HG03095 (cell line): ENCODE results near the gene PEMT.
A peak's percentile ranks its signal among the peaks of the same experiment; 100 is the strongest.
"Not testable (repeated sequence)": the region's sequence is repeated elsewhere in the genome, so short reads cannot be mapped to it uniquely, and the experiment has no call there.

Source experiments
- ATAC-seq: cut with Tn5 transposase; IDR thresholded peaks from one replicate; pipeline ENCODE4 v1.9.1; 2021; ENCODE audit warnings: moderate library complexity; ENCODE audit not compliant: unreplicated experiment

PEMT gene

DNA sequence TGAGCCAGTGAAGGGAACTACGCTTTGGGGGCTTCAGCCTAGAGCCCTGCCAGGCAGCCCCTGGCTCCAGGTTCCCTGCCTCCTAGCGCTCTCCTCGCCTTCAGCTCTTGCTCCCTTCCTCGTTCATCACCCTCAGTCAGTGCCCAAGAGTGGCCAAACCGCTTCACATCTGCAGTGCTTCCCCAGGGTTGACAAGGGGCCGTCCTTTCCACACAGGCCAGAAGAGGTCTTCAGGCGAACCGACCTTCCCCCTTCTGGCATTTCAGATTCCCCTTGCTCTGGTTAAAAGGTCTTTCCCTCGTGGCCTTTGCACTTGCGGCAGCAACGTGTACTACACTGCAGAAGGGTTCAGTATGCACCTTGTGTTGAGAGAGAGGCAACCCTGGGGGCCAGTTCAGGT lies 99.4 kb downstream of the PEMT start:
- no peak for ATAC-seq

- no peak for ATAC-seq
These were observed 99.9 kb downstream of the PEMT start for GRCh38 chr17:17491546-17491988.

- no peak for ATAC-seq
These were observed 100.5 kb downstream of the PEMT start for GRCh38 chr17:17491031-17491471.

DNA sequence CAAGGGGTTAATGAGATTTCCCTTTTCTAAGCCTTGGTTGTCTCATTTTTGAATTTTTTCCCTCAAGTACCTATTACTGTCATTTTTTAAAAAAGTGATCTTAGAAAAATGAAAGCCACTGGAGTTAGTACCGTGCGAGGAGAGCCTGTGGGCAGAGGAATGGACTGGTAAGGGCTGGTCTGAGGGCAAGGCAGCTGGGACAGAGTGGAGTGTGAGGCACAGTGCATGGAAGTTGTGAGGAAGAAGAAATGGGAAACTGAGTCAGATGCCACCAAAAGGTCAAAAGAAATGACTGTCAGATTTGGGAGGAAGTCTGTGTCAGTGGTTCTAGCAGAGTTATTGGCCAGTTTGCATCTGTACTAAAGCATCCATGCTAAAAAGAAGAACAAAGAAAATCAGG lies 103.5 kb downstream of the PEMT start:
- no peak for ATAC-seq

- ATAC-seq, result not testable (repeated sequence)
These were observed 105.1 kb downstream of the PEMT start for GRCh38 chr17:17486416-17486815.

GRCh38 chr17:17485420-17485819 lies 106.1 kb downstream of the PEMT start:
- ATAC-seq, result no peak

DNA sequence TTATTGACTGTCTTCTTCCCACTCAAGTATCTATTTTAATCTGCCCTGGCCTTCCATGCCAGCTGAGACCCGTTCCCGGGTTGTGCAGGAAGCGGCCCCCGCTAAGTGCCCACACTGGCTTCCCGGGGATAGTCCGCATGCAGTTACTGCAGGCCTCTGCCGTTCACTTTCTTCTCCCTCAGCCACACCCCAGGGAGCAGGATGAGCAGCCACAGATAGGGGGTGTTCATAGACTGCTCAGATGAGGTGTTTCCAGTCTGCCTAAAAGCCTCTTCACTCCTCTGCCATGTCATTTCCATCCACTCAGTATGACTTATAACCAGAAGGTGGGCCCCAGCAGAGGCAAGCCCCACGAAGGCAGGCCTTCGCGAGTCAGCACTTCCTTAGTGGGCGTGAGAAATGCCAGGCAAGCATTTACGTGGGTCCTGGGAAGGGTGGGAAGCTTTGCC lies 107.0 kb downstream of the PEMT start:
- ATAC-seq, result no peak

GRCh38 chr17:17481860-17482259 lies 109.6 kb downstream of the PEMT start:
- ATAC-seq, result no peak

- ATAC-seq, result no peak
These were observed 110.8 kb downstream of the PEMT start for GRCh38 chr17:17480593-17481148.

DNA sequence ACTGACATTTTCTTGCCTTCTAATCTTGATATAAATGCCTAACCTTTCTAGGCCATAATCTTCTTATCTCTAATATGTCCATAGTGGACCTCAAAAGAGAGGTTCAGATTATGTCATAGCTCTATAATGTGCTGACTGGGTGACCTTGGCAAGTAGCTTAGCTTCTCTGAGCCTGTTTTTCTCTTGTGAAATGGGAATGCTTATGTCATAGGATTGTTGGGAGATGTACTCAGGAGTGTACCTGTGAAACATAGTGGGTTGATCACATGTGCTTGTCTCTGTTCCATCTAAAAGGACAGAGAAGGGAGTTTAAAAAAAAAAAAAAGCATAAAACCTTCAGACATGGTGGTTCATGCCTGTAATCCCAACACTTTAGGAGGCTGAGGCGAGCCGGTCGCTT lies 112.3 kb downstream of the PEMT start:
- ATAC-seq, result no peak

DNA sequence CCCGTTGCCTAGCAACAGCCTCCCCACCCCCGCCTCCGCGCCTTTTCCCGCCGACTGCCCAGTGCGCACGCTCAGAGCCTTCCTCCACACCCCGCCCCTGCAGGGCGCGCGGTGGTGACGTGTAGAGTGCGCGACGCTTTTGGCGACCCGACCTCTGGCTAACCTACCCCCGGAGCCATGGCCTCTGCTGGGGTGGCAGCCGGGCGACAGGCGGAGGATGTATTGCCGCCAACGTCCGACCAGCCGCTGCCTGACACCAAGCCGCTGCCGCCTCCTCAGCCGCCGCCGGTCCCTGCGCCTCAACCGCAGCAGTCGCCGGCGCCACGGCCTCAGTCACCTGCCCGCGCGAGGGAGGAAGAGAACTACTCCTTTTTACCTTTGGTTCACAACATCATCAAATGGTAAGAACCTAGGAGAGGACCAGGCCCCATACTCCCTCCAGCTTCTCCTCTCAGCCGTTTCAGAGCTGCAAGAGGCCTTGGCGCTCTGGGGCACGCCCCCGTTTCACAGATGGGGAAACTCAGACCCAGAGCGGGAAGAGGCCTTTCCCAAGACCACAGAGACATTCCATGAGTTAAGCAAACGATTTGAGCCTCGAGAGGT lies 114.5 kb downstream of the PEMT start, which contains the start of gene MED9:
TSS of gene MED9 (plus strand) at position 136 of the 603 bp plus-strand sequence. CDS start at position 178, 42 bp downstream.
- ATAC-seq, result peak; percentile 71

DNA sequence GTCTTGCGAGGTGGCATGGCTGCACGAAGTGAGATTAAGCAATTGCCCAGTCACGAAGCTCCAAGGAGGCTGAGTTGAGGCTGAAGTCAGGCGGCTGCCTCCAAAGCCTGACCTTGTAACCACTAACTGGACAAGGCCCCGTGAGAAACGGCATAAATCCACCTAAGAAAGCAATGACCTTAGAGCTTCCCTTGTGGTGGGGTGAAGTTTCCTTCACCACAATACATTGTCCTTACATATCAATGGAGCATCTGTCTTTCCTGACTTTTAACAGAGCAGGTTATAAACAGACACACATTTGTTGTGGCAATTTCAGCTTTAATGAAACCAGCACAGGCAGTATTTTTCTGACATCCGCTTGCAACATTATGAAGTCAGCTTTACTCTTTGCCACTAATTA lies 117.2 kb downstream of the PEMT start:
- no peak for ATAC-seq

- no peak for ATAC-seq
These were observed 119.1 kb downstream of the PEMT start for GRCh38 chr17:17472333-17472920.

DNA sequence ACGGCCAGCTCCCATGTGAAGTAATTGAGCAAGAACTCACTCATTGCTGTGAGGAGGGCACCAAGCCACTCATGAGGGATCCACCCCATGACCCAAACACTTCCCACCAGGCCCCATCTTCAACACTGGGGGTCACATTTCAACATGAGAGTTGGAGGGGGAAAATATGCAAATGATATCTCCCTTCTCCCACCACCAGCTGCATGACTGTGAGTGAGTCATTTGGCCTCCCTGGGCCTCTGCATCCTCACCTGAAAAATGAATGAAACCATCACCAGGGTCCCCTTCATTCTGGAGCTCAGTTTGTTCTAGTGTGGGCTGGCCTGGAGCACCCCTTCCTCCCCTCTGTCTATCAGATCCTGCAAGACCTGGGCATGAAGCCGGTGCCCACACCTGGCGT lies 121.5 kb downstream of the PEMT start:
- no peak for ATAC-seq

DNA sequence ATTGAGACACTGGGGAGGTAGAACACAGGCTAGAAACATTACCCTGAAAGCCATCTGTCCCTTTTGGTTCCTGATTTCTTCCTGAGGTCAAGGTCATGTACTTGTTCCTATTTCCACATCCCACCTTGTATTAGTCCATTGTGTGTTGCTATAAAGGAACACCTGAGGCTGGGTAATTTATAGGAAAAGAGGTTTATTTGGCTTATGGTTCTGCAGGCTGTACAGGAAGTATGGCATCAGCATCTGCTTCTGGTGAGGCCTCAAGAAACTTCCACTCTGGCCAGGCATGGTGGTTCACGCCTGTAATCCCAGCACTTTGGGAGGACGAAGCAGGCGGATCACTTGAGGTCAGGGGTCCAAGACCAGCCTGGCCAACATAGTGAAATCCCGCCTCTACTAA lies 122.2 kb downstream of the PEMT start:
- ATAC-seq, result no peak

DNA sequence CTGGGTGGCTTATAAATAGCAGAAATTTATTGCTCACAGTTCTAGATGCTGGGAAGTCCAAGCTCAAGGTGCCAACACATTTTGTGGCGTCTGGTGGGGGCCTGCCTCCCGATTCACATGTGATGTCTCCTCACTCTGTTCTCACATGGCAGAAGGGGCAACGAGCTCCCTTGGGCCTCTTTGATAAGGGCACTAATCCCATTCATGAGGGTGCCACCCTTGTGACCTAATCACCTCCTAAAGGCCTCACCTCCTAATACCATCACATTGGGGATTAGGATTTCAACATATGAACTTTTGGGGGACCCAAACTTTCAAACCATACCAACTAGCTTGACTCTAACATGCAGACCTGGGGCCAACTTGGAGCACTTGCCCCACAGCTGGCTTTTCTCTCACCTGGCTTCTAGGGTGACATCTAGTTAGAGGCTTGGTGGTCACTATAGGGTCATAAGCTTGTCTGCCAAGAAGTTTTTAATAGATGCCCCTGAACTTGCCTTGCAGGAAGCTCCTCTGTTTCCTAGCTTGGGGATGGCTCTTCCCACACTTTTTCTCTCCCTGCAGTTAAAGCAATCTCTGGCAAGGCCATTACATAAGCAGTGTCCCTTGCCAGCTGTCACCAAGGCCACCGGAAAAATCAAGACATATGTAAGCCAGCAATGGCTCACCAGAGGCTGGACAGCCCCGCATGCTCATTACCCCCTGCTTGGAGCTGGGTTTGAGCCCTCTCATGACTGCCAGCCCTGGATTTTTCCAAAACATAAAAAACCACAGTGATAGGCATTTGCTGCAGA lies 123.1 kb downstream of the PEMT start:
- no peak for ATAC-seq

DNA sequence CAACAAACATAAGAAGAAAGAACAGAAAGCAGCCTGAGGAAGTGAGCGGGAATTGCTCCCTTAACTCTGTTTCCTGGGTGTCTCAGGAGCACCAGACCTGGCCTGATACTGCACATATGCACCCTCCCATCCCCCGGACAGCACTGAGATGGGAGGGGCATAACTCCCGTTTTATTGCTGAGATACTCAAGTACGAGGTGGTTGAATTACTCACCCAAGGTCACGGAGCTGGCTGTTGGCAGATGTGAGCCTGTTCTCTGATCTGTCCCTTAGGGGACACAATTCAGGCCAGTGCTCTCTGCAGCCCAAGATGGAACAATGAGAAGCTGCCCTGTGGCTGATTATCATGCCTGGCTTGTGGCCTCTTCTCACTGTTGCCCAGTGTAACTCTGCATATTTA lies 123.8 kb downstream of the PEMT start:
- ATAC-seq, result no peak

- no peak for ATAC-seq
These were observed 124.5 kb downstream of the PEMT start for GRCh38 chr17:17467016-17467415.

DNA sequence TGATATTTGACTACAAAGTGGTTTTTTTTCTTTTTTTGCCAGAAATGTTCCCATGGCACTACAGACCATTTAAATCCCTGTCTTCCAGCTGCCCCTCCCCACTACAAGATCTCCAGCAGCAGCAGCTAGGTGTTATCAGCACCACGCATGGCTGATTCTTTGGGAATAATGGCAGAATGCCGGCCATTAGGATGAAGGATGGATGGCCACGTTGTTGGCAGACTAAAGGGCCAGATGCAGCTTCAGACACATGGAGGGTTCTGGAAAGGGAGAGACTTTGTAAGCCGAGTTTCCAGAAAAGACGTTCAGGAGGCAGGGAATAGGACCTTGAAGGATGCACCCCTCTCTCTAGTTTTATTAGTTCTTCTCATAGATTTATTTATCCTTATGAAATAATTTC lies 125.0 kb downstream of the PEMT start:
- ATAC-seq, result no peak

DNA sequence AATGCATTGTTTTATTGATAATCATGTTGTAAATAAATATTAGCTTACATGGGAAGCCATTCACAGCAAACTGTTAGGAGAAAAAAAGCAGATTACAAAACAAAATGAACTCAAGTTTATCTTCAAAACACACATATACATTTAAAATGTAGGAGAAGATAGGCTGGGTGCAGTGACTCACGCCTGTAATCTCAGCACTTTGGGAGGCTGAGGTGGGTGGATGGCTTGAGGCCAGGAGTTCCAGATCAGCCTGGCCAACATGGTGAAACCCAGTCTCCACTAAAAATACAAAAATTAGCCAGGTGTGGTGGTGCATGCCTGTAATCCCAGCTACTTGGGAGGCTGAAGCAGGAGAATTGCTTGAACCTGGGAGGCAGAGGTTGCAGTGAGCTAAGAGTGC lies 125.6 kb downstream of the PEMT start:
- not testable (repeated sequence) for ATAC-seq

DNA sequence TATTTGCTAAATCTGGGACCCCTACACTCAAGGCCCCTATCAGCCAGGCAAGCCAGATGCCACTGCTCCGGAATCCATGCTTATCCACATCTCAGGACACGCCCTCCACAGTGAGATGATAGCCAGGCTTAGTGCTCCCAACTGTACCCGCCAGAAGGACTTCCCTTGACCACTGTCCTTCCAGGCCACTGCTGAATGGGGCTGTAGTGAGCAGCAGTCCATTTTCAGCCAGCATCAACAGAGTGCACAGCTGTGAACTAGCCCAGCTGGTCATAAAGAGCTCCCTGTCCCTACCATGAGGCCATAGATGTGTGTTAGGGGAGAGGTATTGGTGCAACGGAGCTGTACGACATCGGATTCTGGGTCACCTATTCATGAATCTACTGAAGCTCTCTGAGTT lies 127.7 kb downstream of the PEMT start:
- no peak for ATAC-seq
